Ishikawa (cell line): ENCODE data around the gene NKAIN2.

ENCODE experiments used
- EGR1 ChIP-seq: IDR thresholded peaks from 2 replicates; pipeline ENCODE4 v1.6.1; 2012
- FOXM1 ChIP-seq: IDR thresholded peaks from 2 replicates; pipeline ENCODE4 v1.6.1; 2012; ENCODE audit warnings: low read depth, borderline replicate concordance
- RAD21 ChIP-seq: IDR thresholded peaks from 2 replicates; pipeline ENCODE4 v1.6.1; 2012; ENCODE audit warnings: low read depth
- TAF1 ChIP-seq: IDR thresholded peaks from 2 replicates; pipeline ENCODE4 v1.6.1; 2012; ENCODE audit warnings: low read depth, mild to moderate bottlenecking
- YY1 ChIP-seq: IDR thresholded peaks from 2 replicates; pipeline ENCODE4 v1.6.1; 2012; ENCODE audit warnings: low read depth
- TF ChIP-seq, protein P1 (sequence below): IDR thresholded peaks from 2 replicates; pipeline ENCODE4 v1.6.1; 2012; ENCODE audit warnings: low read depth, mild to moderate bottlenecking

DNA sequence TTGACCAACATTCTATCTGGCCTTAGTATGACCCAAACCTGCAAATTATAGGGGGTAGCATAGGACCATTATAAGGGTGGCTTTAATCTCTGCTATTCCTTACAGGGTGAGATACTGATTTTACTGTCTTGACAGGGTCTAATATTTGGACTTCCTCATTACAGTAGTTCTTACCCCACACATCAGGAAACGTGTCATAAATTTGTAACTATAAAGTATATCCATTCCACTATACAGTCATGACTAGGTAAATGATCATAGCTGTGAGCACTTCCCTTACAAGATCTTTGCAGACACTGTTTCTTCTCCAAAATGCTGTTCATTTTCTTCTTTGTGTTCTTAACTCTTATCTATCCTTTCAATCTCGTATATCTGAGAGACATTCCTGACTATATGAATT is 639.9 kb downstream of the NKAIN2 start:
- TF ChIP-seq EGR1 = no peak
- no peak for TF ChIP-seq FOXM1
- no peak for TF ChIP-seq YY1
- no peak for TF ChIP-seq RAD21
- no peak for TF ChIP-seq TAF1
- TF ChIP-seq, protein P1, sequence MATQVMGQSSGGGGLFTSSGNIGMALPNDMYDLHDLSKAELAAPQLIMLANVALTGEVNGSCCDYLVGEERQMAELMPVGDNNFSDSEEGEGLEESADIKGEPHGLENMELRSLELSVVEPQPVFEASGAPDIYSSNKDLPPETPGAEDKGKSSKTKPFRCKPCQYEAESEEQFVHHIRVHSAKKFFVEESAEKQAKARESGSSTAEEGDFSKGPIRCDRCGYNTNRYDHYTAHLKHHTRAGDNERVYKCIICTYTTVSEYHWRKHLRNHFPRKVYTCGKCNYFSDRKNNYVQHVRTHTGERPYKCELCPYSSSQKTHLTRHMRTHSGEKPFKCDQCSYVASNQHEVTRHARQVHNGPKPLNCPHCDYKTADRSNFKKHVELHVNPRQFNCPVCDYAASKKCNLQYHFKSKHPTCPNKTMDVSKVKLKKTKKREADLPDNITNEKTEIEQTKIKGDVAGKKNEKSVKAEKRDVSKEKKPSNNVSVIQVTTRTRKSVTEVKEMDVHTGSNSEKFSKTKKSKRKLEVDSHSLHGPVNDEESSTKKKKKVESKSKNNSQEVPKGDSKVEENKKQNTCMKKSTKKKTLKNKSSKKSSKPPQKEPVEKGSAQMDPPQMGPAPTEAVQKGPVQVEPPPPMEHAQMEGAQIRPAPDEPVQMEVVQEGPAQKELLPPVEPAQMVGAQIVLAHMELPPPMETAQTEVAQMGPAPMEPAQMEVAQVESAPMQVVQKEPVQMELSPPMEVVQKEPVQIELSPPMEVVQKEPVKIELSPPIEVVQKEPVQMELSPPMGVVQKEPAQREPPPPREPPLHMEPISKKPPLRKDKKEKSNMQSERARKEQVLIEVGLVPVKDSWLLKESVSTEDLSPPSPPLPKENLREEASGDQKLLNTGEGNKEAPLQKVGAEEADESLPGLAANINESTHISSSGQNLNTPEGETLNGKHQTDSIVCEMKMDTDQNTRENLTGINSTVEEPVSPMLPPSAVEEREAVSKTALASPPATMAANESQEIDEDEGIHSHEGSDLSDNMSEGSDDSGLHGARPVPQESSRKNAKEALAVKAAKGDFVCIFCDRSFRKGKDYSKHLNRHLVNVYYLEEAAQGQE = no peak
